RWPE2 (cell line): Measurements from ENCODE around the gene DGCR2.

Experiments
- ATAC-seq: fragments of 200-7000 bp; cut with Tn5 transposase; 3 replicates; pipeline ENCODE4 v1.9.1; 2021; ENCODE audit warnings: low read depth
- DNase-seq: peaks from one replicate; pipeline ENCODE4 v3.0.0-alpha.2; 2020; ENCODE audit warnings: low spot score
- H3K27ac ChIP-seq: fragments of 450-650 bp; 2 replicates; pipeline ENCODE4 v1.5.1; 2017; ENCODE audit warnings: mild to moderate bottlenecking; ENCODE audit not compliant: poor library complexity, severe bottlenecking
- H3K27me3 ChIP-seq: fragments of 250-450 bp; sonication (Bioruptor Pico); 2 replicates; pipeline ENCODE4 v1.5.1; 2021; ENCODE audit warnings: mild to moderate bottlenecking, moderate library complexity; ENCODE audit not compliant: insufficient read depth, poor library complexity, severe bottlenecking
- H3K36me3 ChIP-seq: fragments of 250-450 bp; sonication (Bioruptor Pico); 2 replicates; pipeline ENCODE4 v1.5.1; 2020; ENCODE audit warnings: low read depth, mild to moderate bottlenecking, moderate library complexity
- H3K4me1 ChIP-seq: fragments of 250-450 bp; sonication (Bioruptor Pico); 2 replicates; pipeline ENCODE4 v1.5.1; 2021; ENCODE audit warnings: mild to moderate bottlenecking, moderate library complexity; ENCODE audit not compliant: insufficient read depth, poor library complexity, severe bottlenecking
- H3K4me3 ChIP-seq: fragments of 250-450 bp; sonication (Bioruptor Pico); 2 replicates; pipeline ENCODE4 v1.5.1; 2021; ENCODE audit warnings: mild to moderate bottlenecking, moderate library complexity; ENCODE audit not compliant: severe bottlenecking
- H3K9me3 ChIP-seq: fragments of 250-450 bp; sonication (Bioruptor Pico); 2 replicates; pipeline ENCODE4 v1.5.1; 2021; ENCODE audit warnings: mild to moderate bottlenecking, moderate library complexity; ENCODE audit not compliant: severe bottlenecking
- TF ChIP-seq, protein P1 (sequence below): fragments of 450-650 bp; IDR thresholded peaks from one replicate; pipeline ENCODE4 v1.5.1; 2017; ENCODE audit warnings: mild to moderate bottlenecking, moderate library complexity; ENCODE audit not compliant: poor library complexity, severe bottlenecking

The DGCR2 gene

DNA sequence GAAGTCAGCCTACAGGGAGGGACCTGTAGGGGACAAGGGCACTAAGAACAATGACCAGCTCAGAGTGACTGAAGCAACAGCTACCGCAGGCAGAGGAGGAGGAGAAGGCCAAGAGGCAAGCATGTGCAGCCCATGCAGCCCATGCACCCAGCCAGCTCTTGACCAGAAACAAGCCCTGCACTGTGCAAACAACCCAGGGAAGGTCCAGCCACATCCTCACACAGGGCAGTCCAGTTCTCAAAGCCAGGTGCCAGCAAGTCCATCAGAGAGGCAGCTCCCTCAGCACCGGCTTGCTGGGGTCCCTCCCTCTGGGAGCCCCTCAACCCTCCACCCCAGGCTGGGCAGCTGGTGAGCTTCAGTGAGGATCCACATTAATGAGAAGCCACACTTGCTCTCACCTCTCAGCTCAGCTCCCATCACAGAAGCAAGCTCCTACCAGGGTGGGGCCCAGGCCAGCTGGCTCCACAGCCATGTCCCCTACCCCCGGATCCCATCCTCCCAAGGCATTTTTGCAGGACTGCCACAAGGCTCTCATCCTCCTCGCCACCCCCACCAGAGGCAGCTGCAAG is 7.1 kb downstream of the DGCR2 start:
- TF ChIP-seq, protein P1, sequence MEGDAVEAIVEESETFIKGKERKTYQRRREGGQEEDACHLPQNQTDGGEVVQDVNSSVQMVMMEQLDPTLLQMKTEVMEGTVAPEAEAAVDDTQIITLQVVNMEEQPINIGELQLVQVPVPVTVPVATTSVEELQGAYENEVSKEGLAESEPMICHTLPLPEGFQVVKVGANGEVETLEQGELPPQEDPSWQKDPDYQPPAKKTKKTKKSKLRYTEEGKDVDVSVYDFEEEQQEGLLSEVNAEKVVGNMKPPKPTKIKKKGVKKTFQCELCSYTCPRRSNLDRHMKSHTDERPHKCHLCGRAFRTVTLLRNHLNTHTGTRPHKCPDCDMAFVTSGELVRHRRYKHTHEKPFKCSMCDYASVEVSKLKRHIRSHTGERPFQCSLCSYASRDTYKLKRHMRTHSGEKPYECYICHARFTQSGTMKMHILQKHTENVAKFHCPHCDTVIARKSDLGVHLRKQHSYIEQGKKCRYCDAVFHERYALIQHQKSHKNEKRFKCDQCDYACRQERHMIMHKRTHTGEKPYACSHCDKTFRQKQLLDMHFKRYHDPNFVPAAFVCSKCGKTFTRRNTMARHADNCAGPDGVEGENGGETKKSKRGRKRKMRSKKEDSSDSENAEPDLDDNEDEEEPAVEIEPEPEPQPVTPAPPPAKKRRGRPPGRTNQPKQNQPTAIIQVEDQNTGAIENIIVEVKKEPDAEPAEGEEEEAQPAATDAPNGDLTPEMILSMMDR: no peak
- DNase-seq (no peak), ATAC-seq (no peak)
- H3K4me3 ChIP-seq: no peak overlapping the region
- H3K36me3 ChIP-seq: peaks cover 1% of the 10 kb centered on the region; the same call in 1 of the 2 replicates
- no peak overlapping the region for H3K27ac ChIP-seq
- peaks cover 3% of the 10 kb centered on the region for H3K4me1 ChIP-seq
- H3K9me3 ChIP-seq: no peaks in the 10 kb centered on the region
- no peaks in the 10 kb centered on the region for H3K27me3 ChIP-seq

DNA sequence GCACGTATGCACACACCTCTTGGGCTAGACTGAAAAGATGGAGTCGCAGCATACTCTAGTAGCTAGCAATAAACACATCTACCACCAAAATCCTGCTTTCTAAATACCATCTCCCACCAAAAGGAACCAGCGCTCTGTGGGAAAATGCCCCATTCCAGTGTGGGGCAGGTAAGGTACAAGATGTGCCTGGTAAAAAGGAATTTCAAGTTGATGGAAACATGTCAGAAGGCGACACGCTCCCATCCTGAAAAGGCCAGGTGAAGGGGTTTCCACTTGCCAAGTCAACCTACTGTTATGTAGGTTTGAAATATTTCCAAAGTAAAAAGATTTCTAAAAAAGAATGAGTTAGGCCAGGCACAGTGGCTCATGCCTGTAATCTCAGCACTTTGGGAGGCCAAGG is 8.8 kb downstream of the DGCR2 start:
- DNase-seq (no peak), ATAC-seq (no peak)
- Histone ChIP-seq H3K36me3 (no peaks in the 10 kb centered on the region), H3K4me1 (peaks cover 13% of the 10 kb centered on the region), H3K27me3 (no peaks in the 10 kb centered on the region), H3K9me3 (no peaks in the 10 kb centered on the region), H3K27ac (no peak overlapping the region), H3K4me3 (no peak overlapping the region)
- TF ChIP-seq, protein P1: no peak

DNA sequence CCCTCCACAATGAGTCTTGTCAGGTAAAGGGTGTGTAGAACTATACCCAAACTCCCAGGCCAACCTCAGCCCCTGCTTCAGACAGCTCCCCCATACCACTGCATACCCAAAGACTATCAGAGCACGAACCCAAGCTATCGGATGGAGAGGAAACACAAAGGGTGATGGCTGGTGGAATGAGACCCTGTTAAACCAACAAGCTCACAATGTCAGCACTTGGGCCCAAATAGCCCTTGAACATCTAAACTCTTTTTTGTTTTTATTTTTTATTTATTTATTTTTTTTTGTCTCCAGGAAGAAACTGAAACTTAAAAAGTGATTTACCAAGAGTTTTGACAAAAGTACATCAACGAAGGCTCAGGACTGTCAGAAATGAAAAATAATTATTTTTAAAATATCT is 10.6 kb downstream of the DGCR2 start:
- no peak overlapping the region for H3K4me3 ChIP-seq
- H3K9me3 ChIP-seq: no peaks in the 10 kb centered on the region
- ATAC-seq (no peak), DNase-seq (no peak)
- peaks cover 4% of the 10 kb centered on the region; the same call in 1 of the 2 replicates for H3K36me3 ChIP-seq
- TF ChIP-seq, protein P1: no peak
- H3K27ac ChIP-seq: no peak overlapping the region
- H3K27me3 ChIP-seq: no peaks in the 10 kb centered on the region
- peaks cover 13% of the 10 kb centered on the region for H3K4me1 ChIP-seq

DNA sequence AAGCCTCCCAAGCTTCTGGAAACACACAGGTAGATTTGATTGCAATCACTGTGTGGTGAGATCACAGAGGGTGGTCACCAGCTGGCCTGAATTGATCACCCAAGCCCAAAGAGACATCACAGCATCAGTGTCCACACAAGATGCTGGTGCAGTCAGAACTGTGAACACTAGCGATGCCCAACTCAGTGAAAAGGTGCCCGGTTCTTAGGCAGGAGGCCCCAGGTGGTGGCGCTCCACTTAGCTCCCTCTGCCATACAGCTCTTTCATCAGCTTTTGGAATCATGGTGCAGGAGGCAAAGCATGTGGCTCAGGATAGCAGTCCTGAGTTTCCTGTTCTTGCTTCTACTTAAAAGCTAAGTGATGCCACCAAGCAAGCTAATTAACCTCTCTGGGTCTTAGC is 11.1 kb downstream of the DGCR2 start:
- H3K36me3 ChIP-seq: peaks cover 4% of the 10 kb centered on the region; the same call in 1 of the 2 replicates
- no peak for ATAC-seq
- TF ChIP-seq, protein P1: no peak
- no peaks in the 10 kb centered on the region for H3K9me3 ChIP-seq
- H3K4me3 ChIP-seq: no peak overlapping the region
- DNase-seq: no peak
- H3K4me1 ChIP-seq: peaks cover 13% of the 10 kb centered on the region
- H3K27ac ChIP-seq: peak overlapping the region; percentile 64
- H3K27me3 ChIP-seq: no peaks in the 10 kb centered on the region

DNA sequence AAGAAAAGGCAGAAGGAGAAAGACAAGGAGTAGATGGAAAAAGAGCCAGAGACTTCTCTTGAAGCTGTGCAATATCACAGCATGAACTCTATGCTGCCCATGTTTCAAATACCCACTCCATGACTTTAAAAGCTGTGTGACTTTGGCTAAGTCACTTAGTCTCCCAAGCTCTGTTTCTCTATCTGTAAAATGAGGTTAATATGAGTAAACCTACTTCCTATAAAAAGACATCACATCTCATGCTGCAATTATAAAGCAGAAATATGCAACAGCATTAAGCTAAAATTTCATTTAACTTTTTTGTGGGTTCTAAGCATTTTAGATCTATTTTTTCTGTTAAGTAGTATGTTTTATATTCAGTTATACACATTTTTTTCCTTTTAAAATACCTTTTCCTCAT is 11.6 kb downstream of the DGCR2 start:
- no peak overlapping the region for H3K4me3 ChIP-seq
- H3K36me3 ChIP-seq: peaks cover 4% of the 10 kb centered on the region; the same call in 1 of the 2 replicates
- TF ChIP-seq, protein P1: no peak
- no peaks in the 10 kb centered on the region for H3K27me3 ChIP-seq
- no peaks in the 10 kb centered on the region for H3K9me3 ChIP-seq
- ATAC-seq (no peak), DNase-seq (no peak)
- peaks cover 13% of the 10 kb centered on the region for H3K4me1 ChIP-seq
- H3K27ac ChIP-seq: peak overlapping the region; percentile 64
